GM19397 (cell line): ENCODE measurements around the gene CXCL13.
"Not testable (repeated sequence)": the region's sequence is repeated elsewhere in the genome, so short reads cannot be mapped to it uniquely, and the experiment has no call there.

Experiments used
- ATAC-seq: cut with Tn5 transposase; IDR thresholded peaks from one replicate; pipeline ENCODE4 v1.9.1; 2021; ENCODE audit warnings: mild to moderate bottlenecking, moderate library complexity; ENCODE audit not compliant: unreplicated experiment

The CXCL13 gene

GRCh38 chr4:77652237-77652897 is 46.7 kb downstream of the CXCL13 start:
- ATAC-seq, result no peak

- ATAC-seq, result no peak
These were observed 47.6 kb downstream of the CXCL13 start for GRCh38 chr4:77653162-77653758.

GRCh38 chr4:77660318-77660717 is 54.7 kb downstream of the CXCL13 start:
- not testable (repeated sequence) for ATAC-seq
